Measurements from ENCODE around the gene FST.

DNA sequence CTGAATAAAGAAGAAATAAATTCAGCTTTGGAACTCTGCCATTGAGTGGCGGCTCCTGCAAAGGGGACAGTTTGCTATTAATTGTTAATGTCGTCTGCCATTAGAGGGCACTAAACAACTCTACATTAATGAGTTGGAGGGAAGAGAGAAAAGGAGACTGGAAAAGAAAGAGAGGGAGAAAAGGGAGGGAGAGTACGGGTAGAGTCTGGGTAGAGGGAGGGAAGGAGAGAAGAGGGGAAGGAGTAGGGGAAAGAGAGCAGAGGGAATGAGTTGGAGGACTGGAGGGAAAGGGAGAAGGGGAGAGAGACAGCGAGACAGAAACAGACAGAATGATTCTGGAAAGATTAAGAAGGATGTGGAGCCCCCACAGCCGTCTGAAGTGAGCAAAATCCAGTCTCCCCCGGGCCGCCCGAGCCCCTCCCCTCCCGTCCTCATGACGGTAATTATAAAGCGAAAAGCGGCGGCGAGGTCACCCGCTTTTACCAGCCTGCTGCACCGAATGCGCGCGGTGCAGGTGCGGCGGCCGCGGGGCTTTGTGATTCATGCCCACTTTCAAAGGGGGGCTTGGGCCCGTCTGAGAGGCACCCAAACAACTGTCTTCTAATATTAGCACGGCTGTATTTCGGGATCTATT is 1.9 kb upstream of the FST start:
- TF ChIP-seq POLR2A (IDR thresholded peaks at IDR 0.05; ENCODE audit: control extremely low read depth in 1 of 2, low read depth in 2 of 2, low read length in 2 of 2) (no peak; a peak in 1 of 3 replicates), HDAC6 (IDR thresholded peaks at IDR 0.05; ENCODE audit: low read depth, low read length) (no peak), EZH2 (IDR thresholded peaks at IDR 0.05; ENCODE audit: low read depth, low read length, severe bottlenecking) (no peak), RFX5 (IDR thresholded peaks at IDR 0.05; ENCODE audit: borderline replicate concordance, low read depth, low read length) (no peak), RAD21 (IDR thresholded peaks at IDR 0.05 in 1 of 2, conservative IDR thresholded peaks at IDR 0.05 in 1 of 2; ENCODE audit: low read depth in 2 of 2, low read length in 2 of 2) (peak; percentile 76 to 79), POLR2AphosphoS5 (IDR thresholded peaks at IDR 0.05; ENCODE audit: low read depth, low read length) (no peak)
- TF ChIP-seq, protein P1, sequence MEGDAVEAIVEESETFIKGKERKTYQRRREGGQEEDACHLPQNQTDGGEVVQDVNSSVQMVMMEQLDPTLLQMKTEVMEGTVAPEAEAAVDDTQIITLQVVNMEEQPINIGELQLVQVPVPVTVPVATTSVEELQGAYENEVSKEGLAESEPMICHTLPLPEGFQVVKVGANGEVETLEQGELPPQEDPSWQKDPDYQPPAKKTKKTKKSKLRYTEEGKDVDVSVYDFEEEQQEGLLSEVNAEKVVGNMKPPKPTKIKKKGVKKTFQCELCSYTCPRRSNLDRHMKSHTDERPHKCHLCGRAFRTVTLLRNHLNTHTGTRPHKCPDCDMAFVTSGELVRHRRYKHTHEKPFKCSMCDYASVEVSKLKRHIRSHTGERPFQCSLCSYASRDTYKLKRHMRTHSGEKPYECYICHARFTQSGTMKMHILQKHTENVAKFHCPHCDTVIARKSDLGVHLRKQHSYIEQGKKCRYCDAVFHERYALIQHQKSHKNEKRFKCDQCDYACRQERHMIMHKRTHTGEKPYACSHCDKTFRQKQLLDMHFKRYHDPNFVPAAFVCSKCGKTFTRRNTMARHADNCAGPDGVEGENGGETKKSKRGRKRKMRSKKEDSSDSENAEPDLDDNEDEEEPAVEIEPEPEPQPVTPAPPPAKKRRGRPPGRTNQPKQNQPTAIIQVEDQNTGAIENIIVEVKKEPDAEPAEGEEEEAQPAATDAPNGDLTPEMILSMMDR (IDR thresholded peaks at IDR 0.05; ENCODE audit: control extremely low read depth in 1 of 3, insufficient read depth in 1 of 3, low read depth in 1 of 3, low read length in 3 of 3): peak in 2 of 3 experiments; percentile 41 to 49; a peak in 2 of 4 replicates
- TF ChIP-seq, protein P2, sequence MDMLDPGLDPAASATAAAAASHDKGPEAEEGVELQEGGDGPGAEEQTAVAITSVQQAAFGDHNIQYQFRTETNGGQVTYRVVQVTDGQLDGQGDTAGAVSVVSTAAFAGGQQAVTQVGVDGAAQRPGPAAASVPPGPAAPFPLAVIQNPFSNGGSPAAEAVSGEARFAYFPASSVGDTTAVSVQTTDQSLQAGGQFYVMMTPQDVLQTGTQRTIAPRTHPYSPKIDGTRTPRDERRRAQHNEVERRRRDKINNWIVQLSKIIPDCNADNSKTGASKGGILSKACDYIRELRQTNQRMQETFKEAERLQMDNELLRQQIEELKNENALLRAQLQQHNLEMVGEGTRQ (IDR thresholded peaks at IDR 0.05; ENCODE audit: low read length): no peak
- TF ChIP-seq, protein P3, sequence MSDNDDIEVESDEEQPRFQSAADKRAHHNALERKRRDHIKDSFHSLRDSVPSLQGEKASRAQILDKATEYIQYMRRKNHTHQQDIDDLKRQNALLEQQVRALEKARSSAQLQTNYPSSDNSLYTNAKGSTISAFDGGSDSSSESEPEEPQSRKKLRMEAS (IDR thresholded peaks at IDR 0.05): no peak; the same call in 1 of the 2 replicates
